Breast epithelium (tissue), 4 donors: ENCODE results near the gene TRAF7. TPM values are rescaled to one million over a fixed set of nuclear protein-coding genes. Genes with fewer than 3 reads are reported as not detected.
A peak's percentile ranks its signal among the peaks of the same experiment; 100 is the strongest.
"Not testable (repeated sequence)": the region's sequence is repeated elsewhere in the genome, so short reads cannot be mapped to it uniquely, and the experiment has no call there.

ENCODE experiments used
- DNase-seq, 2 donors: peaks; one replicate each; pipeline ENCODE4 v3.0.0-alpha.2; 2019; ENCODE audit warnings: low spot score in 2 of 2
- H3K27ac ChIP-seq, 2 donors: fragments of 200-600 bp; sonication (generic) in 1 of 2; one replicate each; pipeline ENCODE4 v1.5.1; 2016 to 2019; ENCODE audit warnings: mild to moderate bottlenecking in 1 of 2
- H3K27me3 ChIP-seq, 2 donors: fragments of 200-600 bp; sonication (generic) in 1 of 2; one replicate each; pipeline versions ENCODE4 v1.5.1 to v1.6.0; 2017 to 2019; ENCODE audit warnings: control low read depth in 1 of 2, mild to moderate bottlenecking in 1 of 2
- H3K36me3 ChIP-seq: fragments of 200-600 bp; one replicate; pipeline ENCODE4 v1.5.1; 2019
- H3K4me1 ChIP-seq, 2 donors: fragments of 200-600 bp; sonication (generic); one replicate each; pipeline ENCODE4 v1.5.1; 2016 to 2019; ENCODE audit warnings: control low read depth in 1 of 2
- H3K4me3 ChIP-seq, 3 donors: fragments of 200-600 bp; sonication (generic); 1 replicate in 2 of 3; 2 replicates in 1 of 3; pipeline ENCODE4 v1.5.1; 2016 to 2019; ENCODE audit warnings: mild to moderate bottlenecking in 3 of 3, moderate library complexity in 2 of 3
- H3K9me3 ChIP-seq, 2 donors: fragments of 200-600 bp; sonication (generic) in 1 of 2; one replicate each; pipeline ENCODE4 v1.5.1; 2016 to 2019; ENCODE audit warnings: control low read depth in 1 of 2
- CTCF ChIP-seq, 3 donors: fragments of 450-650 bp; IDR thresholded peaks; one replicate each; pipeline ENCODE4 v1.5.1; 2016 to 2017; ENCODE audit warnings: antibody characterized with exemption in 3 of 3, mild to moderate bottlenecking in 3 of 3, moderate library complexity in 3 of 3
- POLR2A ChIP-seq: fragments of 450-650 bp; IDR thresholded peaks from one replicate; pipeline ENCODE4 v1.6.1; 2016; ENCODE audit warnings: antibody characterized with exemption, mild to moderate bottlenecking, moderate library complexity
- POLR2AphosphoS5 ChIP-seq, 3 donors: sonication (generic); formaldehyde crosslinking; IDR thresholded peaks; one replicate each; pipeline ENCODE4 v1.6.1; 2017; ENCODE audit warnings: antibody characterized with exemption in 3 of 3
- intact Hi-C: fragments of 100-400 bp; cut with DNase I; formaldehyde crosslinking; loops from one replicate; pipeline ENCODE4 v1.15.1; 2023; ENCODE audit warnings: low total_unique reads
- total RNA-seq, 3 donors: library from RNA; depleted of rRNA; stranded (reverse); fragments of >200 nt; gene quantifications; one replicate each; pipeline ENCODE4 v1.1.0, GENCODE V29; 2016

The TRAF7 gene
- total RNA-seq, 3 donors from 2014 or later: 28.4 to 35.4 (median 32.5) TPM

GRCh38 chr16:2121853-2122252 lies 33.7 kb upstream of the TRAF7 start:
- peaks cover 23 to 26% of the 10 kb centered on the region in 2 donors for H3K4me1 ChIP-seq
- TF ChIP-seq POLR2A (no peak), POLR2AphosphoS5 (IDR thresholded peaks at IDR 0.05) (no peak)
- H3K27ac ChIP-seq: peak overlapping the region; percentile 94 to 99
- no peaks in the 10 kb centered on the region for H3K27me3 ChIP-seq
- H3K9me3 ChIP-seq: no peaks in the 10 kb centered on the region
- peak overlapping the region in 2 of 3 donors; percentile 21 to 49 for H3K4me3 ChIP-seq
- intact Hi-C loops: no loop called here
- no peaks in the 10 kb centered on the region for H3K36me3 ChIP-seq
- no peak for DNase-seq

GRCh38 chr16:2122429-2122828 lies 33.2 kb upstream of the TRAF7 start:
- peak overlapping the region in 2 of 3 donors; percentile 21 to 49 for H3K4me3 ChIP-seq
- intact Hi-C loops: no loop called here

GRCh38 chr16:2122934-2123683 lies 32.5 kb upstream of the TRAF7 start:
- H3K36me3 ChIP-seq, DNase-seq, H3K27me3 ChIP-seq, H3K9me3 ChIP-seq, intact Hi-C loops: not testable (repeated sequence)
- H3K4me3 ChIP-seq: peak overlapping the region in 1 of 3 donors; percentile 62
- peaks cover 28% of the 10 kb centered on the region in 2 donors for H3K4me1 ChIP-seq
- peak overlapping the region; percentile 94 to 99 for H3K27ac ChIP-seq

More at GRCh38 chr16:2122429-2122828, 33.2 kb upstream of the TRAF7 start:
- no peak for TF ChIP-seq CTCF (IDR thresholded peaks at IDR 0.05)
- no peak for TF ChIP-seq POLR2A
- TF ChIP-seq POLR2AphosphoS5 (IDR thresholded peaks at IDR 0.05): no peak
- no peaks in the 10 kb centered on the region for H3K9me3 ChIP-seq
- H3K4me1 ChIP-seq: peaks cover 28% of the 10 kb centered on the region in 2 donors
- no peak for DNase-seq
- H3K27me3 ChIP-seq: no peaks in the 10 kb centered on the region
- peak overlapping the region; percentile 94 to 99 for H3K27ac ChIP-seq
- no peaks in the 10 kb centered on the region for H3K36me3 ChIP-seq

GRCh38 chr16:2123706-2124376 lies 31.7 kb upstream of the TRAF7 start:
- H3K36me3 ChIP-seq, DNase-seq, intact Hi-C loops, H3K9me3 ChIP-seq, H3K27me3 ChIP-seq: not testable (repeated sequence)
- H3K4me1 ChIP-seq: peaks cover 28% of the 10 kb centered on the region in 2 donors
- H3K4me3 ChIP-seq: peak overlapping the region in 2 of 3 donors; percentile 38 to 62
- peak overlapping the region; percentile 94 to 99 for H3K27ac ChIP-seq

- Histone ChIP-seq H3K27ac (peak overlapping the region; percentile 94 to 99), H3K4me3 (peak overlapping the region; percentile 18 to 62 (median 38)), H3K4me1 (peaks cover 28% of the 10 kb centered on the region in 2 donors)
- H3K27me3 ChIP-seq, H3K9me3 ChIP-seq, DNase-seq, intact Hi-C loops, H3K36me3 ChIP-seq: not testable (repeated sequence)
These were observed 31.2 kb upstream of the TRAF7 start for GRCh38 chr16:2124377-2124693.

- peaks cover 28% of the 10 kb centered on the region in 2 donors for H3K4me1 ChIP-seq
- peak overlapping the region; percentile 18 to 62 (median 38) for H3K4me3 ChIP-seq
These were observed 30.7 kb upstream of the TRAF7 start for GRCh38 chr16:2124694-2125444.

GRCh38 chr16:2125609-2126008 lies 30.0 kb upstream of the TRAF7 start:
- H3K27me3 ChIP-seq, DNase-seq, H3K9me3 ChIP-seq, intact Hi-C loops, H3K36me3 ChIP-seq: not testable (repeated sequence)
- Histone ChIP-seq H3K27ac (peak overlapping the region; percentile 94 to 99), H3K4me3 (peak overlapping the region; percentile 18 to 62 (median 38)), H3K4me1 (peaks cover 28% of the 10 kb centered on the region in 2 donors)

More at GRCh38 chr16:2124694-2125444, 30.7 kb upstream of the TRAF7 start:
- H3K9me3 ChIP-seq, intact Hi-C loops, H3K27me3 ChIP-seq, H3K36me3 ChIP-seq: not testable (repeated sequence)
- peak in 1 of 2 donors; percentile 72 for DNase-seq
- peak overlapping the region; percentile 94 to 99 for H3K27ac ChIP-seq

- Histone ChIP-seq H3K27ac (peak overlapping the region; percentile 94 to 99), H3K4me1 (peaks cover 28% of the 10 kb centered on the region in 2 donors), H3K4me3 (peak overlapping the region in 2 of 3 donors; percentile 15 to 62)
- H3K36me3 ChIP-seq, H3K9me3 ChIP-seq, intact Hi-C loops, H3K27me3 ChIP-seq: not testable (repeated sequence)
- DNase-seq: peak in 1 of 2 donors; percentile 78
These were observed 29.3 kb upstream of the TRAF7 start for GRCh38 chr16:2126161-2126743.

- DNase-seq: peak in 1 of 2 donors; percentile 53
- H3K4me3 ChIP-seq: peak overlapping the region in 2 of 3 donors; percentile 15 to 62
- H3K9me3 ChIP-seq, H3K36me3 ChIP-seq, intact Hi-C loops, H3K27me3 ChIP-seq: not testable (repeated sequence)
- peak overlapping the region; percentile 94 to 99 for H3K27ac ChIP-seq
- peaks cover 28% of the 10 kb centered on the region in 2 donors for H3K4me1 ChIP-seq
These were observed 28.5 kb upstream of the TRAF7 start for GRCh38 chr16:2126928-2127556.

GRCh38 chr16:2127630-2128280 lies 27.8 kb upstream of the TRAF7 start:
- H3K27me3 ChIP-seq, H3K36me3 ChIP-seq, H3K9me3 ChIP-seq, intact Hi-C loops: not testable (repeated sequence)
- peak overlapping the region in 2 of 3 donors; percentile 32 to 62 for H3K4me3 ChIP-seq
- H3K4me1 ChIP-seq: peaks cover 23 to 28% of the 10 kb centered on the region in 2 donors
- DNase-seq: peak in 1 of 2 donors; percentile 65
- H3K27ac ChIP-seq: peak overlapping the region; percentile 94 to 99
